Gastrocnemius medialis (tissue), 4 donors: Measurements from ENCODE around the gene TSC22D4. TPM values are rescaled to one million over a fixed set of nuclear protein-coding genes. Genes with fewer than 3 reads are reported as not detected.

ENCODE experiments used
- ATAC-seq, 2 donors: fragments of 150-250 bp; one replicate each; pipeline ENCODE4 v1.9.1; 2016
- DNase-seq, 2 donors: peaks; one replicate each; pipeline ENCODE4 v3.0.0-alpha.2; 2019
- H3K27ac ChIP-seq, 4 donors: fragments of 200-600 bp; sonication (generic); 1 replicate in 1 of 4; 2 replicates in 3 of 4; pipeline ENCODE4 v1.5.1; 2016 to 2018; ENCODE audit warnings: mild to moderate bottlenecking in 2 of 4, moderate library complexity in 1 of 4
- H3K27me3 ChIP-seq, 3 donors: fragments of 200-600 bp; sonication (generic) in 2 of 3; 1 replicate in 1 of 3; 2 replicates in 2 of 3; pipeline versions ENCODE4 v1.5.1 to v1.6.0; 2016 to 2019; ENCODE audit warnings: mild to moderate bottlenecking in 1 of 3, moderate library complexity in 1 of 3
- H3K36me3 ChIP-seq, 2 donors: fragments of 200-600 bp; sonication (generic) in 1 of 2; one replicate each; pipeline ENCODE4 v1.5.1; 2017 to 2018
- H3K4me1 ChIP-seq, 2 donors: fragments of 200-600 bp; sonication (generic) in 1 of 2; one replicate each; pipeline ENCODE4 v1.5.1; 2016 to 2017; ENCODE audit warnings: mild to moderate bottlenecking in 2 of 2
- H3K4me3 ChIP-seq, 4 donors: fragments of 200-600 bp; sonication (generic) in 3 of 4; 1 replicate in 1 of 4; 2 replicates in 3 of 4; pipeline ENCODE4 v1.5.1; 2016 to 2019; ENCODE audit warnings: mild to moderate bottlenecking in 2 of 4
- H3K9me3 ChIP-seq, 3 donors: fragments of 200-600 bp; sonication (generic) in 2 of 3; 1 replicate in 1 of 3; 2 replicates in 2 of 3; pipeline ENCODE4 v1.5.1; 2016 to 2019
- POLR2A ChIP-seq, 2 donors: fragments of 450-650 bp; IDR thresholded peaks; one replicate each; pipeline ENCODE4 v1.6.1; 2017; ENCODE audit warnings: antibody characterized with exemption in 2 of 2, mild to moderate bottlenecking in 2 of 2, moderate library complexity in 2 of 2
- in situ Hi-C, 4 donors: fragments of 200-750 bp; cut with MboI; loops; one replicate each; pipeline versions ENCODE4 v1.15.0 to v1.8.0; 2017; ENCODE audit warnings: low sequenced_read_pairs in 4 of 4
- intact Hi-C: fragments of 100-400 bp; cut with DNase I; formaldehyde crosslinking; loops from one replicate; pipeline ENCODE4 v1.15.1; 2023; ENCODE audit warnings: low total_unique reads
- total RNA-seq, 4 donors: library from RNA; depleted of rRNA; stranded (reverse); fragments of >200 nt; gene quantifications; one replicate each; pipeline versions ENCODE4 v1.1.0 to v1.2.3, GENCODE V29; 2016
- TF ChIP-seq, protein P1 (sequence below), 5 experiments: fragments of 450-650 bp in 3 of 5; fragments of 200-600 bp in 2 of 5; sonication (generic) in 2 of 5; IDR thresholded peaks in 4 of 5; conservative IDR thresholded peaks in 1 of 5; 1 replicate in 4 of 5; 2 replicates in 1 of 5; pipeline ENCODE4 v1.5.1; 2016 to 2019; ENCODE audit warnings: antibody characterized with exemption in 5 of 5, mild to moderate bottlenecking in 3 of 5, moderate library complexity in 3 of 5

The TSC22D4 gene
- total RNA-seq, 4 donors from 2014 or later = 14.3 to 25.5 (median 21.2) TPM

DNA sequence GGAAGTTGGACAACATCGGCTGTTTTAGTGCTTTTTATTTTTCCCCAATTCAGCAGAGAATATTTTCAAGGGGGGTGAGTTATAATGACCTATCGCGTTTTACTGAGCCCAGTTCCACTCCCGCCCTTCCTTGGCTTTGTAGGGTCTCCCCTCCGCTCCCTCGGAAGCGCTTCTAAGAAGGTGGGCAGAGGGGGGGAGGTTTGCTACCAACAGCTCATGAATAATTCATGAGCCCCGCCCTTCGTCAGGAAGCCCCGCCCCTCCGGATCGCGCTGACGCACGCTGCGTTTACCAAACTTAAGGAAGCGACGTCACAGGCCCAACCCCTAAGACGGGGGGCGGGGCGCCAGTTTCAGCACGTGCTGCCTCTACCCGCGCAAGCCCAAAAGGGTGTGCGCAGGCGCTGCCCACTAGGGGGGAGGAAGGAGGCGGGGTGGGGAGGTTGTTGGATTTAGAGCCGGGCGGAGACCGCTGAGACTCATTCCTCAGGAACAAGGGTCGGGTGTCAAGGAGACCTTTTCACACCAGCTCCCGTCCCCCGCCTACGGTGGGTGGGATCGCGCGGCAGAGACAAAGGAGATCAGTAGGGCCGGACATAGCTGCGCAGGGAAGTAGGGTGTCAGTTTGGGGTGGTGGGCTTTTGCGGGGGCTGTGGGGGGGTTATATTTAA is 49.9 kb downstream of the TSC22D4 start:
- intact Hi-C loops (loop anchor here (2.0 to 10.0 kb wide), 4 partner anchors 92 to 874 kb away; partner anchors contain the start of genes AGFG2, AP4M1, FAM200A and MCM7), in situ Hi-C loops (loop anchor here in 1 of 4 donors (25.0 kb wide), 1 partner anchor 433 kb away; the partner anchor contains the start of genes SLC12A9 and TRIP6)
- H3K4me1 ChIP-seq = peaks cover 24 to 29% of the 10 kb centered on the region in 2 donors
- H3K4me3 ChIP-seq = peak overlapping the region; percentile 74 to 88 (median 83)
- ATAC-seq (peak; percentile 79 to 82), DNase-seq (peak; percentile 100)
- H3K9me3 ChIP-seq = no peaks in the 10 kb centered on the region
- no peaks in the 10 kb centered on the region for H3K27me3 ChIP-seq
- peak; percentile 82 to 95 for TF ChIP-seq POLR2A (IDR thresholded peaks at IDR 0.05)
- TF ChIP-seq, protein P1, sequence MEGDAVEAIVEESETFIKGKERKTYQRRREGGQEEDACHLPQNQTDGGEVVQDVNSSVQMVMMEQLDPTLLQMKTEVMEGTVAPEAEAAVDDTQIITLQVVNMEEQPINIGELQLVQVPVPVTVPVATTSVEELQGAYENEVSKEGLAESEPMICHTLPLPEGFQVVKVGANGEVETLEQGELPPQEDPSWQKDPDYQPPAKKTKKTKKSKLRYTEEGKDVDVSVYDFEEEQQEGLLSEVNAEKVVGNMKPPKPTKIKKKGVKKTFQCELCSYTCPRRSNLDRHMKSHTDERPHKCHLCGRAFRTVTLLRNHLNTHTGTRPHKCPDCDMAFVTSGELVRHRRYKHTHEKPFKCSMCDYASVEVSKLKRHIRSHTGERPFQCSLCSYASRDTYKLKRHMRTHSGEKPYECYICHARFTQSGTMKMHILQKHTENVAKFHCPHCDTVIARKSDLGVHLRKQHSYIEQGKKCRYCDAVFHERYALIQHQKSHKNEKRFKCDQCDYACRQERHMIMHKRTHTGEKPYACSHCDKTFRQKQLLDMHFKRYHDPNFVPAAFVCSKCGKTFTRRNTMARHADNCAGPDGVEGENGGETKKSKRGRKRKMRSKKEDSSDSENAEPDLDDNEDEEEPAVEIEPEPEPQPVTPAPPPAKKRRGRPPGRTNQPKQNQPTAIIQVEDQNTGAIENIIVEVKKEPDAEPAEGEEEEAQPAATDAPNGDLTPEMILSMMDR (IDR thresholded peaks at IDR 0.05 in 4 of 5, conservative IDR thresholded peaks at IDR 0.05 in 1 of 5) = peak in 4 of 5 experiments; percentile 18 to 71 (median 50)
- peak overlapping the region; percentile 90 to 99 (median 98) for H3K27ac ChIP-seq
- H3K36me3 ChIP-seq = peaks cover 0 to 17% of the 10 kb centered on the region in 2 donors

DNA sequence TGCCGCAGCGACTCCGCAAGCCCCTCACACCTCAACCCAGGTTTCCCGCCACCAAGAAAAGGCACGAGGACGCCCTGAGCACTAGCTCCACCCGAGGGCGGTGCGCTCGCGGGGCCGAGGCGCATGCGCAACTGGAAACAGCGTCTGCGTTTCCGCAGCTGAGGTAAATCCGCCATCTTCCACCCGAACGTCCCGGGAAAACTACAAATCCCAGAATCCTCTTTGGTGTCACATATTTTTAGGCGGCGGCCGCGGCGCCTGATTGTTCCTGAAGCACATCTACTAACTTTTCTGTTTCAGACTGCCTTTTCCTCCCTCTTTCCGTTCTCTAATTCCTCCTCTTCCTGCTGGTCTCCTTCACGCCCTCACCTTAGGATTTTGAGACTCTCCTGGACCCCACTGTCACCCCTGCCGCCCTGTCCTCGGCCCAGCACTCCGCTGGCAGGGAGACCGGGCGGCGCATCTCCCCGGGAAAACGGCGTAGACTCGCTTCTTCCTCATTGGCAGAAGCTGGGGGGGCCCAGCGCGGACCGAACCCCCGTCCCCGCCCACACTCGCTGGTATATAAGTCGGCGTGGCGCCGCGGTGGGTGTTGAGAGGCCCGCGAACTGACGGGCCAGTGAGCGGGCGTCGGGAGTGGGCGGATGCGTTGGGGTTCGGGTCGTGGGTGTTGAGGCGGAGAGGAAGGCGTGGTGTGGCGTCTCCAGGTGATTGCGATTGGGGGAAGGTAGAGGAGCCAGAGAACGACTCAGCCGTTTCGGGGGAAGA is 50.6 kb downstream of the TSC22D4 start, which contains the start of gene ZCWPW1:
ZCWPW1 (minus strand) TSS at position 505 of the 768 bp plus-strand sequence. CDS start 8,054 bp downstream, outside the sequence.
- intact Hi-C loops (loop anchor here (2.0 to 10.0 kb wide), 4 partner anchors 91 to 874 kb away; partner anchors contain the start of genes AGFG2, AP4M1, FAM200A and MCM7), in situ Hi-C loops (loop anchor here in 1 of 4 donors (25.0 kb wide), 1 partner anchor 434 kb away; the partner anchor contains the start of genes SLC12A9 and TRIP6)
- Histone ChIP-seq H3K4me1 (peaks cover 24 to 29% of the 10 kb centered on the region in 2 donors), H3K4me3 (peak within 1 kb of the TSS; percentile 74 to 88 (median 83)), H3K9me3 (no peaks in the 10 kb centered on the region), H3K36me3 (peaks cover 0 to 11% of the 10 kb centered on the region in 2 donors), H3K27me3 (no peaks in the 10 kb centered on the region), H3K27ac (peak within 1 kb of the TSS; percentile 90 to 99 (median 98))
- TF ChIP-seq, protein P1 (IDR thresholded peaks at IDR 0.05 in 4 of 5, conservative IDR thresholded peaks at IDR 0.05 in 1 of 5) = peak in 2 of 5 experiments; percentile 5 to 17
- TF ChIP-seq POLR2A (IDR thresholded peaks at IDR 0.05) = peak; percentile 98 to 99
- ATAC-seq (peak; percentile 67 to 68), DNase-seq (peak; percentile 90 to 95)

DNA sequence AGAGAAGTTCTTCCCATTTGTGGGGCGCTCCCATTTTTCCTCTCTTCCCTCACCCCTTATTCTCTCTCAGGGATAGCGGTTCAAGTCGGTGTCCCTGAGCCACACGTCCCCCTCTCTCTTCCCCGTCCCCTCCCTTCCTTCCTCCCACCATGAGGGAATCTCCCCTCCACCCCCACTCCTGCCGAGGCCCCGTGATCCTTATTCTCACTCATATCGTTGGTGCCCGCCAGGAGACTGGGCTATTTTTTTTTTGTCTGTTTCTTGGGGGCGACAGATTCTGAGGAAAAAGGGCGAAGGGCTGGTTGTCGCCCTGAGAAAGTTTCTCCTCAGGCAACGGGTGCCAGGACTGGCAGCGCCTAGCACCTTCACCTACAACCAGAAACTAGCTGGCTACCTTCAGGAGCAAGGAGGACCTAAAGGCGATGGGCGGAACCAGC is 51.2 kb downstream of the TSC22D4 start:
- ATAC-seq (no peak), DNase-seq (no peak)
- intact Hi-C loops = loop anchor here (2.0 to 10.0 kb wide), 4 partner anchors 90 to 873 kb away; partner anchors contain the start of genes AGFG2, AP4M1, FAM200A and MCM7
- TF ChIP-seq POLR2A (IDR thresholded peaks at IDR 0.05) = no peak
- TF ChIP-seq, protein P1 (IDR thresholded peaks at IDR 0.05 in 4 of 5, conservative IDR thresholded peaks at IDR 0.05 in 1 of 5) = no peak
- Histone ChIP-seq H3K27ac (peak overlapping the region; percentile 90 to 99 (median 98)), H3K27me3 (no peaks in the 10 kb centered on the region), H3K4me3 (peak overlapping the region; percentile 72 to 88 (median 80)), H3K4me1 (peaks cover 24 to 29% of the 10 kb centered on the region in 2 donors), H3K9me3 (no peaks in the 10 kb centered on the region), H3K36me3 (peaks cover 0 to 8% of the 10 kb centered on the region in 2 donors)
- in situ Hi-C loops = loop anchor here in 1 of 4 donors (25.0 kb wide), 1 partner anchor 435 kb away; the partner anchor contains the start of genes SLC12A9 and TRIP6

DNA sequence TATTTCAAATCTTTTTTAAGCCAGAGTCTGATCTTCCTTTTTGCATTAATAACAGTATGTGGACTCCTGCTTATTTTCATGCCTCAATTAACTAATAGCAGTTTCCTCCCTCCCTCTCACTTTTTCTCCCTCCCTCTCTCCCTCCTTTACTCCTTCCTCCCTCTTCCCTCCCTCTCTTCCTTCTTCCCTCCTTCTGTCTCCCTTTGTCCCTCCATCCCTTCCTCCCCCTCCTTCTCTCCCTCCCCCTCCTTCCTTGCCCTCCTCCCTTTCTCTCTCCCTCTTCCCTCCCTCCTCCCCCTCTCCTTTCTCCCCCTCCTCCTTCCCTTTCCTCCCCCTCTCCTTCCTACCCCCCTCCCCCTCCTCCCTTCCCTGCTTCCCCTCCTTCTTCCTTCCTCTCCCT is 52.5 kb downstream of the TSC22D4 start:
- H3K9me3 ChIP-seq = no peaks in the 10 kb centered on the region
- H3K36me3 ChIP-seq = peaks cover 0 to 5% of the 10 kb centered on the region in 2 donors
- H3K4me3 ChIP-seq = no peak overlapping the region
- DNase-seq (no peak), ATAC-seq (no peak)
- in situ Hi-C loops = loop anchor here in 1 of 4 donors (25.0 kb wide), 1 partner anchor 436 kb away; the partner anchor contains the start of genes SLC12A9 and TRIP6
- TF ChIP-seq, protein P1 (IDR thresholded peaks at IDR 0.05 in 4 of 5, conservative IDR thresholded peaks at IDR 0.05 in 1 of 5) = no peak
- no peak for TF ChIP-seq POLR2A (IDR thresholded peaks at IDR 0.05)
- intact Hi-C loops = loop anchor here (5.0 to 10.0 kb wide), 3 partner anchors 89 to 872 kb away; partner anchors contain the start of genes AP4M1, FAM200A, MCM7 and ZNF655
- no peaks in the 10 kb centered on the region for H3K27me3 ChIP-seq
- peaks cover 14 to 19% of the 10 kb centered on the region in 2 donors for H3K4me1 ChIP-seq
- no peak overlapping the region for H3K27ac ChIP-seq
